CD4-positive, alpha-beta T cell (primary cell): Measurements from ENCODE around the gene MBD5. TPM values are rescaled to one million over a fixed set of nuclear protein-coding genes. Genes with fewer than 3 reads are reported as not detected.

Experiments
- ATAC-seq: fragments of 200-7000 bp; cut with Tn5 transposase; one replicate; pipeline ENCODE4 v1.10.0; 2022; ENCODE audit warnings: mild to moderate bottlenecking; ENCODE audit not compliant: poor library complexity
- CTCF ChIA-PET: fragments of 350-600 bp; sonication (Branson Sonifier 250); formaldehyde crosslinking; loops from one replicate; lab custom pipeline; 2021; ENCODE audit warnings: antibody characterized with exemption, inconsistent platforms; lab: Charles Lee
- POLR2A ChIA-PET: fragments of 350-600 bp; sonication (Branson Sonifier 250); formaldehyde crosslinking; loops from one replicate; lab custom pipeline; 2021; ENCODE audit warnings: antibody characterized with exemption, inconsistent platforms; lab: Charles Lee
- DNase-seq, 14 experiments: peaks; one replicate each; pipeline ENCODE4 v3.0.0-alpha.2; 2013 to 2020; ENCODE audit warnings: mixed read lengths in 2 of 14
- H3K27ac ChIP-seq, 2 donors: one replicate each; pipeline versions ENCODE4 v1.5.1 to v1.7.0; 2013; ENCODE audit warnings: low read length in 2 of 2, low read depth in 1 of 2, mild to moderate bottlenecking in 1 of 2
- H3K27me3 ChIP-seq, 2 experiments: 1 replicate in 1 of 2; 2 replicates in 1 of 2; pipeline versions ENCODE4 v1.6.1 to v1.7.0; 2013; ENCODE audit warnings: low read length in 2 of 2, control low read depth in 1 of 2, mild to moderate bottlenecking in 1 of 2, moderate library complexity in 1 of 2; ENCODE audit not compliant: insufficient read depth in 2 of 2, control insufficient read depth in 1 of 2
- H3K36me3 ChIP-seq: one replicate; pipeline ENCODE4 v1.6.1; 2013; ENCODE audit warnings: low read length, control low read depth; ENCODE audit not compliant: insufficient read depth
- H3K4me1 ChIP-seq: one replicate; pipeline ENCODE4 v1.6.1; 2013; ENCODE audit warnings: low read length, control low read depth; ENCODE audit not compliant: insufficient read depth
- H3K4me3 ChIP-seq: one replicate; pipeline ENCODE4 v1.5.1; 2013; ENCODE audit warnings: mild to moderate bottlenecking, low read length, moderate library complexity
- H3K9me3 ChIP-seq, 2 experiments: 1 replicate in 1 of 2; 2 replicates in 1 of 2; pipeline versions ENCODE4 v1.6.1 to v1.7.0; 2013; ENCODE audit warnings: low read length in 2 of 2, mild to moderate bottlenecking in 2 of 2, control low read depth in 1 of 2, moderate library complexity in 1 of 2; ENCODE audit not compliant: control insufficient read depth in 1 of 2, insufficient read depth in 1 of 2
- H3K27ac Mint-ChIP-seq: one replicate; pipeline ENCODE4 v1.8.0; 2020; ENCODE audit warnings: mixed read lengths
- H3K27me3 Mint-ChIP-seq: one replicate; pipeline ENCODE4 v1.8.0; 2021; ENCODE audit warnings: mixed read lengths
- H3K36me3 Mint-ChIP-seq: one replicate; pipeline ENCODE4 v1.8.0; 2021; ENCODE audit warnings: low read depth, mixed read lengths
- H3K4me1 Mint-ChIP-seq: one replicate; pipeline ENCODE4 v1.8.0; 2021; ENCODE audit warnings: low read depth, mixed read lengths
- H3K4me3 Mint-ChIP-seq: one replicate; pipeline ENCODE4 v1.8.0; 2020; ENCODE audit warnings: mild to moderate bottlenecking, mixed read lengths
- H3K9me3 Mint-ChIP-seq: one replicate; pipeline ENCODE4 v1.8.0; 2020; ENCODE audit warnings: mixed read lengths
- intact Hi-C, 2 experiments: fragments of 100-400 bp; cut with DNase I in 1 of 2; cut with micrococcal nuclease in 1 of 2; formaldehyde crosslinking; loops; one replicate each; pipeline versions ENCODE4 v1.15.1 to v1.9.0; 2023 to 2025; cut with DNase I, micrococcal nuclease
- polyA plus RNA-seq, 2 donors: library from polyadenylated mRNA; unstranded; fragments of 120-200 nt; gene quantifications; one replicate each; pipeline ENCODE4 v1.2.1, GENCODE V29; 2013
- total RNA-seq, 174 experiments: library from RNA in 2 of 174; stranded (reverse) in 2 of 174; gene quantifications; one replicate each; pipeline ENCODE4 v1.2.3 and lab custom pipeline; 2021 to 2026
- TF ChIP-seq, protein P1 (sequence below): fragments of 200-600 bp; IDR thresholded peaks from one replicate; pipeline ENCODE4 v1.8.0; 2022; ENCODE audit warnings: antibody characterized with exemption, mild to moderate bottlenecking

The MBD5 gene
- 10 to 100 TPM; 49.8 to 52.9 TPM for total RNA-seq
- 22.3 TPM for polyA plus RNA-seq (2013, experiment 1 of 2)
- 23.1 TPM for polyA plus RNA-seq (2013, experiment 2 of 2)
- 7.0 to 83.9 (median 31.0) reads per million in 172 experiments for total RNA-seq (lab: John Stamatoyannopoulos, UW)

GRCh38 chr2:148021059-148021861, at the start of gene MBD5:
MBD5 (plus strand) TSS chr2:148021091.
- POLR2A ChIA-PET, result interaction anchor here (0.6 to 5.4 kb wide), 29 partner anchors 8 to 1566 kb away, joined by 3 to 106 read pairs (median 4); partner anchors contain the start of genes EPC2, KIF5C and MMADHC
- peak within 1 kb of the TSS; percentile 87 for H3K27ac Mint-ChIP-seq

GRCh38 chr2:147976102-147976501, 44.8 kb upstream of the MBD5 start:
- Mint-ChIP-seq H3K36me3 (peaks cover 58% of the 10 kb centered on the region), H3K27me3 (no peaks in the 10 kb centered on the region), H3K9me3 (no peaks in the 10 kb centered on the region), H3K4me1 (peaks cover 44% of the 10 kb centered on the region), H3K4me3 (no peak overlapping the region), H3K27ac (no peak overlapping the region)
- Histone ChIP-seq H3K9me3 (no peaks in the 10 kb centered on the region), H3K27me3 (no peaks in the 10 kb centered on the region), H3K36me3 (peaks cover 24% of the 10 kb centered on the region), H3K4me1 (no peaks in the 10 kb centered on the region), H3K4me3 (no peak overlapping the region), H3K27ac (no peak overlapping the region)
- CTCF ChIA-PET, result no interaction called here
- POLR2A ChIA-PET, result no interaction called here
- no peak for ATAC-seq
- intact Hi-C loops, result no loop called here
- DNase-seq, result no peak
- TF ChIP-seq, protein P1, sequence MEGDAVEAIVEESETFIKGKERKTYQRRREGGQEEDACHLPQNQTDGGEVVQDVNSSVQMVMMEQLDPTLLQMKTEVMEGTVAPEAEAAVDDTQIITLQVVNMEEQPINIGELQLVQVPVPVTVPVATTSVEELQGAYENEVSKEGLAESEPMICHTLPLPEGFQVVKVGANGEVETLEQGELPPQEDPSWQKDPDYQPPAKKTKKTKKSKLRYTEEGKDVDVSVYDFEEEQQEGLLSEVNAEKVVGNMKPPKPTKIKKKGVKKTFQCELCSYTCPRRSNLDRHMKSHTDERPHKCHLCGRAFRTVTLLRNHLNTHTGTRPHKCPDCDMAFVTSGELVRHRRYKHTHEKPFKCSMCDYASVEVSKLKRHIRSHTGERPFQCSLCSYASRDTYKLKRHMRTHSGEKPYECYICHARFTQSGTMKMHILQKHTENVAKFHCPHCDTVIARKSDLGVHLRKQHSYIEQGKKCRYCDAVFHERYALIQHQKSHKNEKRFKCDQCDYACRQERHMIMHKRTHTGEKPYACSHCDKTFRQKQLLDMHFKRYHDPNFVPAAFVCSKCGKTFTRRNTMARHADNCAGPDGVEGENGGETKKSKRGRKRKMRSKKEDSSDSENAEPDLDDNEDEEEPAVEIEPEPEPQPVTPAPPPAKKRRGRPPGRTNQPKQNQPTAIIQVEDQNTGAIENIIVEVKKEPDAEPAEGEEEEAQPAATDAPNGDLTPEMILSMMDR, result no peak

More at GRCh38 chr2:148021059-148021861, at the start of gene MBD5:
- H3K4me3 Mint-ChIP-seq, result peak within 1 kb of the TSS; percentile 93
- peak; percentile 53 for ATAC-seq
- H3K36me3 ChIP-seq, result peaks cover 3% of the 10 kb centered on the region
- peaks cover 17% of the 10 kb centered on the region for H3K4me1 ChIP-seq
- peaks cover 80% of the 10 kb centered on the region for H3K4me1 Mint-ChIP-seq
- CTCF ChIA-PET, result interaction anchor here (0.8 to 1.9 kb wide), 5 partner anchors 8 to 488 kb away, joined by 3 to 9 read pairs (median 5); no protein-coding TSS in a partner anchor
- H3K4me3 ChIP-seq, result peak within 1 kb of the TSS; percentile 90
- peaks cover 31% of the 10 kb centered on the region for H3K36me3 Mint-ChIP-seq
- peak; percentile 8 to 86 (median 51) for DNase-seq
- no peaks in the 10 kb centered on the region for H3K9me3 Mint-ChIP-seq
- intact Hi-C loops, result loop anchor here (2.0 to 10.0 kb wide), 6 partner anchors 174 to 1566 kb away; partner anchors contain the start of genes KIF5C (in 2 of the 2), ACVR2A (in 1 of the 2) and MMADHC (in 1 of the 2)
- TF ChIP-seq, protein P1, result no peak
- H3K9me3 ChIP-seq, result no peaks in the 10 kb centered on the region
- H3K27ac ChIP-seq, result peak within 1 kb of the TSS; percentile 86 to 94
- H3K27me3 ChIP-seq, result no peaks in the 10 kb centered on the region
- H3K27me3 Mint-ChIP-seq, result no peaks in the 10 kb centered on the region

- H3K36me3 ChIP-seq, result peaks cover 17% of the 10 kb centered on the region
- H3K27ac ChIP-seq, result no peak overlapping the region
- H3K27me3 ChIP-seq, result no peaks in the 10 kb centered on the region
- H3K4me3 Mint-ChIP-seq, result no peak overlapping the region
- no peaks in the 10 kb centered on the region for H3K9me3 Mint-ChIP-seq
- intact Hi-C loops, result no loop called here
- no peaks in the 10 kb centered on the region for H3K9me3 ChIP-seq
- ATAC-seq, result no peak
- peaks cover 52% of the 10 kb centered on the region for H3K4me1 Mint-ChIP-seq
- H3K36me3 Mint-ChIP-seq, result peaks cover 48% of the 10 kb centered on the region
- no peak overlapping the region for H3K4me3 ChIP-seq
- H3K27me3 Mint-ChIP-seq, result no peaks in the 10 kb centered on the region
- ChIA-PET POLR2A (no interaction called here), CTCF (no interaction called here)
- H3K27ac Mint-ChIP-seq, result no peak overlapping the region
- TF ChIP-seq, protein P1, result no peak
- DNase-seq, result no peak
- no peaks in the 10 kb centered on the region for H3K4me1 ChIP-seq
These were observed 43.2 kb upstream of the MBD5 start for GRCh38 chr2:147977679-147978078.
